MCF 10A (cell line): ENCODE data around the gene DFFA. TPM values are rescaled to one million over a fixed set of nuclear protein-coding genes. Genes with fewer than 3 reads are reported as not detected.
"Not testable (repeated sequence)": the region's sequence is repeated elsewhere in the genome, so short reads cannot be mapped to it uniquely, and the experiment has no call there.

Experiments used
- BruUV-seq: library from RNA; stranded (reverse); fragments of 400-500 nt; replicated peaks from 2 replicates; lab custom pipeline; 2021; lab: Mats Ljungman, UMichigan
- CTCF ChIA-PET: fragments of 300-600 bp; sonication (Branson Sonifier 250); formaldehyde crosslinking; extraction: SDS; loops from one replicate; lab custom pipeline; 2021; ENCODE audit warnings: antibody characterized with exemption, inconsistent platforms; lab: Yijun Ruan, JAX
- POLR2A ChIA-PET: fragments of 300-600, 350-650 bp; sonication (Branson Sonifier 250); formaldehyde crosslinking; extraction: SDS; loops from one replicate; lab custom pipeline; 2020; ENCODE audit warnings: antibody characterized with exemption, inconsistent platforms; lab: Yijun Ruan, JAX
- DNase-seq: peaks from one replicate; pipeline ENCODE4 v3.0.0-alpha.2; 2018; ENCODE audit not compliant: unreplicated experiment
- H3K27ac Mint-ChIP-seq: one replicate; pipeline ENCODE4 v1.8.0; 2022; ENCODE audit warnings: mild to moderate bottlenecking, low read depth, mixed read lengths; ENCODE audit not compliant: unreplicated experiment
- H3K27me3 Mint-ChIP-seq: one replicate; pipeline ENCODE4 v1.8.0; 2022; ENCODE audit warnings: mixed read lengths; ENCODE audit not compliant: insufficient read depth, unreplicated experiment
- H3K36me3 Mint-ChIP-seq: one replicate; pipeline ENCODE4 v1.8.0; 2022; ENCODE audit warnings: mild to moderate bottlenecking, moderate library complexity, mixed read lengths; ENCODE audit not compliant: insufficient read depth, unreplicated experiment
- H3K4me1 Mint-ChIP-seq: one replicate; pipeline ENCODE4 v1.8.0; 2022; ENCODE audit warnings: mixed read lengths; ENCODE audit not compliant: insufficient read depth, unreplicated experiment
- H3K4me3 Mint-ChIP-seq: one replicate; pipeline ENCODE4 v1.8.0; 2022; ENCODE audit warnings: mild to moderate bottlenecking, moderate library complexity, mixed read lengths; ENCODE audit not compliant: unreplicated experiment
- H3K9me3 Mint-ChIP-seq: one replicate; pipeline ENCODE4 v1.8.0; 2022; ENCODE audit warnings: mixed read lengths; ENCODE audit not compliant: unreplicated experiment
- intact Hi-C: fragments of 100-400 bp; cut with micrococcal nuclease; formaldehyde crosslinking; loops from 2 replicates; pipeline ENCODE4 v1.14.1; 2022
- total RNA-seq: library from RNA; stranded (reverse); gene quantifications from 2 replicates; pipeline ENCODE4 v1.2.3, GENCODE V29; 2022
- TF ChIP-seq, protein P1 (sequence below): fragments of 200-600 bp; IDR thresholded peaks from one replicate; pipeline ENCODE4 v1.8.0; 2022; ENCODE audit warnings: antibody characterized with exemption, mild to moderate bottlenecking; ENCODE audit not compliant: unreplicated experiment

Gene DFFA
- total RNA-seq, 1 experiment from 2014 or later: 51.3 TPM

GRCh38 chr1:10457875-10458274 lies 14.5 kb downstream of the DFFA start:
- TSS peak; percentile 15 for BruUV-seq
- ChIA-PET CTCF (interaction anchor here (0.6 to 3.3 kb wide), 6 partner anchors 28 to 456 kb away, joined by 3 to 22 read pairs (median 3); partner anchors contain the start of gene CENPS), POLR2A (interaction anchor here (0.6 to 4.0 kb wide), 7 partner anchors 14 to 633 kb away, joined by 3 to 24 read pairs (median 6); partner anchors contain the start of genes CENPS, DFFA and PEX14)
- TF ChIP-seq, protein P1, sequence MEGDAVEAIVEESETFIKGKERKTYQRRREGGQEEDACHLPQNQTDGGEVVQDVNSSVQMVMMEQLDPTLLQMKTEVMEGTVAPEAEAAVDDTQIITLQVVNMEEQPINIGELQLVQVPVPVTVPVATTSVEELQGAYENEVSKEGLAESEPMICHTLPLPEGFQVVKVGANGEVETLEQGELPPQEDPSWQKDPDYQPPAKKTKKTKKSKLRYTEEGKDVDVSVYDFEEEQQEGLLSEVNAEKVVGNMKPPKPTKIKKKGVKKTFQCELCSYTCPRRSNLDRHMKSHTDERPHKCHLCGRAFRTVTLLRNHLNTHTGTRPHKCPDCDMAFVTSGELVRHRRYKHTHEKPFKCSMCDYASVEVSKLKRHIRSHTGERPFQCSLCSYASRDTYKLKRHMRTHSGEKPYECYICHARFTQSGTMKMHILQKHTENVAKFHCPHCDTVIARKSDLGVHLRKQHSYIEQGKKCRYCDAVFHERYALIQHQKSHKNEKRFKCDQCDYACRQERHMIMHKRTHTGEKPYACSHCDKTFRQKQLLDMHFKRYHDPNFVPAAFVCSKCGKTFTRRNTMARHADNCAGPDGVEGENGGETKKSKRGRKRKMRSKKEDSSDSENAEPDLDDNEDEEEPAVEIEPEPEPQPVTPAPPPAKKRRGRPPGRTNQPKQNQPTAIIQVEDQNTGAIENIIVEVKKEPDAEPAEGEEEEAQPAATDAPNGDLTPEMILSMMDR: no peak
- H3K36me3 Mint-ChIP-seq: peaks cover 30% of the 10 kb centered on the region
- DNase-seq: no peak
- H3K4me3 Mint-ChIP-seq: no peak overlapping the region
- H3K4me1 Mint-ChIP-seq: peaks cover 12% of the 10 kb centered on the region
- no peaks in the 10 kb centered on the region for H3K9me3 Mint-ChIP-seq
- H3K27me3 Mint-ChIP-seq: no peaks in the 10 kb centered on the region
- no peak overlapping the region for H3K27ac Mint-ChIP-seq
- intact Hi-C loops: no loop called here

GRCh38 chr1:10457462-10457861 lies 14.9 kb downstream of the DFFA start:
- H3K4me3 Mint-ChIP-seq, BruUV-seq, H3K9me3 Mint-ChIP-seq, intact Hi-C loops, DNase-seq, H3K27me3 Mint-ChIP-seq: not testable (repeated sequence)
- Mint-ChIP-seq H3K36me3 (peaks cover 26% of the 10 kb centered on the region), H3K27ac (peak overlapping the region; percentile 80), H3K4me1 (peaks cover 12% of the 10 kb centered on the region)
- POLR2A ChIA-PET: interaction anchor here (0.8 to 4.0 kb wide), 7 partner anchors 15 to 443 kb away, joined by 3 to 24 read pairs (median 14); partner anchors contain the start of genes CENPS, DFFA and PEX14
- CTCF ChIA-PET: interaction anchor here (0.6 to 3.3 kb wide), 8 partner anchors 18 to 456 kb away, joined by 3 to 22 read pairs (median 4); partner anchors contain the start of genes CENPS and KIF1B

DNA sequence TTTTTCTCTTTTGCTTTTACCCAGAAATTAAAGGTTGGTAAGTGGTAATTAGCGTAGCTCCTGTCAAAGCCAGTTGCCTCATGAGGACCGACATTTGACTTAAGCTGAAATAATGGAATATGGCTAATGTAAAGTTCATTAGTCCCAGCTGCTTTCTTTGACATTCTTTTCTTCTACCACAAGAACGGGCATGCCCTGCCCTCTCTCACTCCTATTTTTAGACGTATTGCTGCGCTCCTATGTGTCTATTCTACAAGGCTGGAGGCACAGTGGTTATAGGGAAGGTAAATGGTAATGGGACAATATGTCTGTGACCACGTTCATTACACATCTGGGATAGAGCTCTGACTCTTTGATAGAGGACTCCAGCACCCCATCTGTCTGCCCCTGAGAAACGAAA lies 15.7 kb downstream of the DFFA start:
- Mint-ChIP-seq H3K27me3 (no peaks in the 10 kb centered on the region), H3K9me3 (no peaks in the 10 kb centered on the region), H3K27ac (peak overlapping the region; percentile 80), H3K4me1 (peaks cover 12% of the 10 kb centered on the region), H3K4me3 (peak overlapping the region; percentile 12), H3K36me3 (peaks cover 18% of the 10 kb centered on the region)
- intact Hi-C loops: no loop called here
- ChIA-PET POLR2A (interaction anchor here (0.6 to 4.0 kb wide), 17 partner anchors 9 to 1196 kb away, joined by 3 to 24 read pairs (median 4); partner anchors contain the start of genes CENPS, DFFA and PEX14), CTCF (interaction anchor here (0.6 to 3.3 kb wide), 8 partner anchors 19 to 246 kb away, joined by 3 to 22 read pairs (median 4); partner anchors contain the start of genes CENPS and KIF1B)
- TF ChIP-seq, protein P1: no peak
- TSS peak; percentile 23 for BruUV-seq
- DNase-seq: peak; percentile 32

GRCh38 chr1:10456048-10456447 lies 16.3 kb downstream of the DFFA start:
- Mint-ChIP-seq H3K36me3 (peaks cover 13% of the 10 kb centered on the region), H3K27me3 (no peaks in the 10 kb centered on the region), H3K4me1 (peaks cover 12% of the 10 kb centered on the region), H3K4me3 (no peak overlapping the region), H3K9me3 (no peaks in the 10 kb centered on the region), H3K27ac (no peak overlapping the region)
- intact Hi-C loops: no loop called here
- no peak for DNase-seq
- ChIA-PET POLR2A (interaction anchor here (0.6 to 4.0 kb wide), 16 partner anchors 9 to 1197 kb away, joined by 3 to 24 read pairs (median 4); partner anchors contain the start of genes CENPS, DFFA and PEX14), CTCF (interaction anchor here (0.6 to 3.3 kb wide), 6 partner anchors 19 to 246 kb away, joined by 3 to 22 read pairs (median 5); partner anchors contain the start of genes CENPS and KIF1B)
- TF ChIP-seq, protein P1: no peak
- BruUV-seq: no TSS peak
